Bronchial epithelial cell (primary cell): ENCODE data around the gene SLC29A2. TPM values are rescaled to one million over a fixed set of nuclear protein-coding genes. Genes with fewer than 3 reads are reported as not detected.
A peak's percentile ranks its signal among the peaks of the same experiment; 100 is the strongest.

Experiments
- DNase-seq: peaks from one replicate; pipeline ENCODE4 v3.0.0-alpha.2; 2010; ENCODE audit warnings: low read depth
- FAIRE-seq: peaks from 2 replicates; lab custom pipeline; 2011; peaks lifted over from hg19 to GRCh38; lab: Jason Lieb, UNC
- H3K27me3 ChIP-seq: 2 replicates; pipeline ENCODE4 v1.5.1; 2011; ENCODE audit warnings: low read length; ENCODE audit not compliant: control insufficient read depth, insufficient read depth
- H3K36me3 ChIP-seq: 2 replicates; pipeline ENCODE4 v1.5.1; 2011; ENCODE audit warnings: low read length; ENCODE audit not compliant: control insufficient read depth, insufficient read depth
- H3K4me3 ChIP-seq: 2 replicates; pipeline ENCODE4 v1.5.1; 2011; ENCODE audit warnings: mild to moderate bottlenecking, low read depth, low read length, control low read depth
- CTCF ChIP-seq: IDR thresholded peaks from 2 replicates; pipeline ENCODE4 v1.5.1; 2011; ENCODE audit warnings: mild to moderate bottlenecking, moderate library complexity, low read length, control low read depth, inconsistent platforms; ENCODE audit not compliant: insufficient read depth, severe bottlenecking
- total RNA-seq: library from RNA; depleted of rRNA; stranded (reverse); fragments of >200 nt; gene quantifications from 2 replicates; pipeline ENCODE4 v1.2.1, GENCODE V29; 2014

Gene SLC29A2
- total RNA-seq, 1 donor from 2014 or later, result 2.1 TPM

- TF ChIP-seq CTCF, result no peak
- Histone ChIP-seq H3K36me3 (no peaks in the 10 kb centered on the region), H3K27me3 (peaks cover 2% of the 10 kb centered on the region), H3K4me3 (no peak overlapping the region)
- FAIRE-seq (no peak), DNase-seq (no peak)
Observed at GRCh38 chr11:66318600-66318970, 53.0 kb downstream of the SLC29A2 start.

GRCh38 chr11:66317723-66318599 is 53.6 kb downstream of the SLC29A2 start:
- peak; percentile 47 for FAIRE-seq
- H3K27me3 ChIP-seq, result peaks cover 2% of the 10 kb centered on the region
- DNase-seq, result peak; percentile 71
- no peak for TF ChIP-seq CTCF
- H3K4me3 ChIP-seq, result no peak overlapping the region
- no peaks in the 10 kb centered on the region for H3K36me3 ChIP-seq

GRCh38 chr11:66317322-66317722 is 54.2 kb downstream of the SLC29A2 start:
- H3K4me3 ChIP-seq, result no peak overlapping the region
- no peak for FAIRE-seq
- no peak for TF ChIP-seq CTCF

GRCh38 chr11:66316849-66317251 is 54.7 kb downstream of the SLC29A2 start, which contains the start of gene CD248:
Gene CD248, minus strand, starts transcription at chr11:66317044. Its CDS starts 17 bp downstream, at chr11:66317027.
- FAIRE-seq (no peak), DNase-seq (no peak)
- Histone ChIP-seq H3K36me3 (no peaks in the 10 kb centered on the region), H3K4me3 (no peak within 1 kb of the TSS), H3K27me3 (peaks cover 2% of the 10 kb centered on the region)
- no peak for TF ChIP-seq CTCF

More at GRCh38 chr11:66317322-66317722, 54.2 kb downstream of the SLC29A2 start:
- no peaks in the 10 kb centered on the region for H3K36me3 ChIP-seq
- no peak for DNase-seq
- H3K27me3 ChIP-seq, result peaks cover 2% of the 10 kb centered on the region

- peaks cover 2% of the 10 kb centered on the region for H3K27me3 ChIP-seq
- H3K36me3 ChIP-seq, result no peaks in the 10 kb centered on the region
- FAIRE-seq (no peak), DNase-seq (no peak)
- no peak for TF ChIP-seq CTCF
- no peak overlapping the region for H3K4me3 ChIP-seq
Observed at GRCh38 chr11:66315921-66316811, 55.4 kb downstream of the SLC29A2 start.
